Ishikawa (cell line): ENCODE results near the gene SLC30A9.

ENCODE experiments used
- CEBPB ChIP-seq: IDR thresholded peaks from 2 replicates; pipeline ENCODE4 v1.6.1; 2012
- CREB1 ChIP-seq: IDR thresholded peaks from 2 replicates; pipeline ENCODE4 v1.6.1; 2012; ENCODE audit warnings: low read depth
- EGR1 ChIP-seq: IDR thresholded peaks from 2 replicates; pipeline ENCODE4 v1.6.1; 2012
- EP300 ChIP-seq: IDR thresholded peaks from 2 replicates; pipeline ENCODE4 v1.6.1; 2012; ENCODE audit warnings: borderline replicate concordance
- FOXM1 ChIP-seq: IDR thresholded peaks from 2 replicates; pipeline ENCODE4 v1.6.1; 2012; ENCODE audit warnings: low read depth, borderline replicate concordance
- NFIC ChIP-seq: IDR thresholded peaks from 2 replicates; pipeline ENCODE4 v1.6.1; 2012
- RAD21 ChIP-seq: IDR thresholded peaks from 2 replicates; pipeline ENCODE4 v1.6.1; 2012; ENCODE audit warnings: low read depth
- TAF1 ChIP-seq: IDR thresholded peaks from 2 replicates; pipeline ENCODE4 v1.6.1; 2012; ENCODE audit warnings: low read depth, mild to moderate bottlenecking
- TCF12 ChIP-seq: IDR thresholded peaks from 2 replicates; pipeline ENCODE4 v1.6.1; 2012; ENCODE audit warnings: low read depth
- TEAD4 ChIP-seq: IDR thresholded peaks from 2 replicates; pipeline ENCODE4 v1.6.1; 2012
- YY1 ChIP-seq: IDR thresholded peaks from 2 replicates; pipeline ENCODE4 v1.6.1; 2012; ENCODE audit warnings: low read depth
- ZBTB7A ChIP-seq: IDR thresholded peaks from 2 replicates; pipeline ENCODE4 v1.6.1; 2012; ENCODE audit warnings: low read depth
- TF ChIP-seq, protein P1 (sequence below): IDR thresholded peaks from 2 replicates; pipeline ENCODE4 v1.6.1; 2012; ENCODE audit warnings: low read depth, mild to moderate bottlenecking
- TF ChIP-seq, protein P2 (sequence below): IDR thresholded peaks from 2 replicates; pipeline ENCODE4 v1.6.1; 2012
- TF ChIP-seq, protein P3 (sequence below): IDR thresholded peaks from 2 replicates; pipeline ENCODE4 v1.6.1; 2012

Gene SLC30A9

DNA sequence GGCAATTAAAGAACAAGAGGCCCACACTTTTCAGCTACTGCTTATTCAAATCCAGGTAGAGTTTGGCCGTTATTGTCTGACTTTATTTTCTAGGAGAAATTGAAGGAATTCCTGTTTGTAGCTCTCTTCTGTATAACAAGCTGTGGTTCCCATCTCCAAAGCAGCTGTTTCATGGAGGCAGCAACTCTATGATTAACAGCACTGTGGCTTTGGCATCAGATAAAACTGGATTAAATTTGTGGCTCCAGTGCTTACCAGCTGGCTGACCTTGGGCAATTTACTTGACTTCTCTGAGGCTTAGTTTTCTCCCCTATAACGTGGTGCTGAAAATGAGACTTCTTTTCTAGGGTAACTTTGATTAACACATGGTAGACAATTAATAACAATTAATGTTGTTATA lies 28.1 kb downstream of the SLC30A9 start:
- TF ChIP-seq, protein P1, sequence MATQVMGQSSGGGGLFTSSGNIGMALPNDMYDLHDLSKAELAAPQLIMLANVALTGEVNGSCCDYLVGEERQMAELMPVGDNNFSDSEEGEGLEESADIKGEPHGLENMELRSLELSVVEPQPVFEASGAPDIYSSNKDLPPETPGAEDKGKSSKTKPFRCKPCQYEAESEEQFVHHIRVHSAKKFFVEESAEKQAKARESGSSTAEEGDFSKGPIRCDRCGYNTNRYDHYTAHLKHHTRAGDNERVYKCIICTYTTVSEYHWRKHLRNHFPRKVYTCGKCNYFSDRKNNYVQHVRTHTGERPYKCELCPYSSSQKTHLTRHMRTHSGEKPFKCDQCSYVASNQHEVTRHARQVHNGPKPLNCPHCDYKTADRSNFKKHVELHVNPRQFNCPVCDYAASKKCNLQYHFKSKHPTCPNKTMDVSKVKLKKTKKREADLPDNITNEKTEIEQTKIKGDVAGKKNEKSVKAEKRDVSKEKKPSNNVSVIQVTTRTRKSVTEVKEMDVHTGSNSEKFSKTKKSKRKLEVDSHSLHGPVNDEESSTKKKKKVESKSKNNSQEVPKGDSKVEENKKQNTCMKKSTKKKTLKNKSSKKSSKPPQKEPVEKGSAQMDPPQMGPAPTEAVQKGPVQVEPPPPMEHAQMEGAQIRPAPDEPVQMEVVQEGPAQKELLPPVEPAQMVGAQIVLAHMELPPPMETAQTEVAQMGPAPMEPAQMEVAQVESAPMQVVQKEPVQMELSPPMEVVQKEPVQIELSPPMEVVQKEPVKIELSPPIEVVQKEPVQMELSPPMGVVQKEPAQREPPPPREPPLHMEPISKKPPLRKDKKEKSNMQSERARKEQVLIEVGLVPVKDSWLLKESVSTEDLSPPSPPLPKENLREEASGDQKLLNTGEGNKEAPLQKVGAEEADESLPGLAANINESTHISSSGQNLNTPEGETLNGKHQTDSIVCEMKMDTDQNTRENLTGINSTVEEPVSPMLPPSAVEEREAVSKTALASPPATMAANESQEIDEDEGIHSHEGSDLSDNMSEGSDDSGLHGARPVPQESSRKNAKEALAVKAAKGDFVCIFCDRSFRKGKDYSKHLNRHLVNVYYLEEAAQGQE = no peak
- TF ChIP-seq, protein P2, sequence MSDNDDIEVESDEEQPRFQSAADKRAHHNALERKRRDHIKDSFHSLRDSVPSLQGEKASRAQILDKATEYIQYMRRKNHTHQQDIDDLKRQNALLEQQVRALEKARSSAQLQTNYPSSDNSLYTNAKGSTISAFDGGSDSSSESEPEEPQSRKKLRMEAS = no peak
- TF ChIP-seq EP300 (no peak), TAF1 (no peak), TEAD4 (no peak), CEBPB (no peak), NFIC (no peak), YY1 (no peak), FOXM1 (no peak), CREB1 (no peak), TCF12 (no peak), EGR1 (no peak), RAD21 (no peak), ZBTB7A (no peak)
- TF ChIP-seq, protein P3, sequence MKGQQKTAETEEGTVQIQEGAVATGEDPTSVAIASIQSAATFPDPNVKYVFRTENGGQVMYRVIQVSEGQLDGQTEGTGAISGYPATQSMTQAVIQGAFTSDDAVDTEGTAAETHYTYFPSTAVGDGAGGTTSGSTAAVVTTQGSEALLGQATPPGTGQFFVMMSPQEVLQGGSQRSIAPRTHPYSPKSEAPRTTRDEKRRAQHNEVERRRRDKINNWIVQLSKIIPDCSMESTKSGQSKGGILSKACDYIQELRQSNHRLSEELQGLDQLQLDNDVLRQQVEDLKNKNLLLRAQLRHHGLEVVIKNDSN = no peak

DNA sequence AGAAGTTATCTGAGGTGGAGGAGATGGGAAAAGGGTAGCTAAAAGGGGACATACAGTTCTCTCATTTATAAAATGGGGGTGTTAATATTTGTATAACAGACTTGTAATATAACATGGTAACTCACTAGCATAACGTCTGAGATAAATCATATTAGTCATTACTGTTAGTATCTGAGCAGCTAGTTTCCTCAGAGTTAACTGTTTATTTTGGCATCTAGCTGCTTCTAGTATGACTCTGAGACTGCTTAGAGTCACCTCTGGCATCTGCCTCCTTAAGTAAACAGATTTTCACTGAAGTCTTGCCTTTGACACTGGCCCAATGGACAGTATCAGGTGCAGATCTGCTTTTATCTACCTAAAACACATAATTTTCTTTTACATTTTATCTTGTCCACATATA lies 58.1 kb downstream of the SLC30A9 start:
- no peak for TF ChIP-seq CREB1
- no peak for TF ChIP-seq YY1
- TF ChIP-seq EP300 = no peak
- no peak for TF ChIP-seq ZBTB7A
- TF ChIP-seq TEAD4 = no peak
- TF ChIP-seq RAD21 = no peak
- TF ChIP-seq FOXM1 = no peak
- no peak for TF ChIP-seq NFIC
- TF ChIP-seq, protein P2 = no peak
- TF ChIP-seq, protein P1 = no peak
- TF ChIP-seq CEBPB = no peak
- no peak for TF ChIP-seq TAF1
- no peak for TF ChIP-seq EGR1
- TF ChIP-seq, protein P3 = no peak
- TF ChIP-seq TCF12 = no peak

DNA sequence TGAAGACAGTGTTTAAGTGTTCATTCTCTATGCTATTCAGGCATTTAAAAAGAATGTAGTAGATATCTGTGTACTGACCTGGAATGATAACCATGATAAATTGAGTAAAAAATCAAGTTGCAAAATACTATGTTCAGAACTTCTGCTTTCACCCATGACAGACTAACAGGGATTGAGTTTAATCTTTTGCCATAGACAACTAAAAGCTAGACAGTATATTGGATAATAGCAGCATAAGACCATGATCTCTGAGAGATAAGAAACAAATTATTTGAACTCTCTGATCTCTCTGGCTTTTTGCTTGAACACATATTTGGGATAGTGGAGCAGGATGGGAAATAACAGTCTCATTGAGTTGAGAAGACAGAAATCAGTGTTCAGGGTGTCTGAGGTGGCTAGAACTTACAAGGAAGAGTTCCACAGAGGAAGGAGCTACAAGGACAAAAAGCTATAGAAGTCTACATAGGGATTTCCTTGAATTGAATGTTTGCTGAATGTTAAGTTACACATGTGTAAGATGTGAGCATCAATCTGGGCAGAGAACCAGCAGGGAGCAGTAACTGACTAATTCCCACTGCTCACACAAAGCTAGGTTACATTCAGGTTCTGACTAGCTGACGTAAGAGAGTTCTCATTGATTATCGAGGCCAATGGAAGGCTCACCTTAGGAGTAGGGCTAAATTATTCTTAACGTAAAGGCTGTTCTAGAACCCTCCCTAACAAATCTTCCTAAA lies 60.4 kb downstream of the SLC30A9 start:
- TF ChIP-seq CREB1 = no peak
- no peak for TF ChIP-seq YY1
- no peak for TF ChIP-seq EP300
- TF ChIP-seq, protein P1 = no peak
- TF ChIP-seq, protein P3 = no peak
- no peak for TF ChIP-seq CEBPB
- no peak for TF ChIP-seq NFIC
- TF ChIP-seq, protein P2 = no peak
- no peak for TF ChIP-seq RAD21
- TF ChIP-seq EGR1 = no peak
- no peak for TF ChIP-seq TEAD4
- no peak for TF ChIP-seq FOXM1
- no peak for TF ChIP-seq TCF12
